Liver (tissue), 3 donors: ENCODE measurements around the gene TTLL3.

Source experiments
- ATF3 ChIP-seq: IDR thresholded peaks from 2 replicates; pipeline ENCODE4 v1.6.1; 2016; ENCODE audit warnings: antibody characterized with exemption
- EGR1 ChIP-seq, 2 donors: IDR thresholded peaks; 2 replicates each; pipeline ENCODE4 v1.6.1; 2016 to 2018; ENCODE audit warnings: antibody characterized with exemption in 2 of 2, low read depth in 2 of 2
- HNF4A ChIP-seq, 2 donors: conservative IDR thresholded peaks; 2 replicates each; pipeline ENCODE4 v1.6.1; 2016; ENCODE audit warnings: antibody characterized with exemption in 2 of 2, mild to moderate bottlenecking in 2 of 2
- MAX ChIP-seq: IDR thresholded peaks from 2 replicates; pipeline ENCODE4 v1.6.1; 2016; ENCODE audit warnings: antibody characterized with exemption
- RXRA ChIP-seq, 2 donors: IDR thresholded peaks; 2 replicates each; pipeline ENCODE4 v1.6.1; 2017 to 2018; ENCODE audit warnings: antibody characterized with exemption in 2 of 2, mild to moderate bottlenecking in 1 of 2
- TAF1 ChIP-seq: conservative IDR thresholded peaks from 2 replicates; pipeline ENCODE4 v1.6.1; 2016; ENCODE audit warnings: antibody characterized with exemption, mild to moderate bottlenecking
- TF ChIP-seq, protein P1 (sequence below): fragments of 150-350 bp; IDR thresholded peaks from 2 replicates; pipeline ENCODE4 v1.5.1; 2017; ENCODE audit warnings: improper control_type of control experiment, low read depth, low read length; ENCODE audit not compliant: missing input control
- TF ChIP-seq, protein P2 (sequence below): IDR thresholded peaks from 2 replicates; pipeline ENCODE4 v1.6.1; 2016; ENCODE audit warnings: antibody characterized with exemption, mild to moderate bottlenecking
- donor health status: healthy.
- donor health status: healthy.

DNA sequence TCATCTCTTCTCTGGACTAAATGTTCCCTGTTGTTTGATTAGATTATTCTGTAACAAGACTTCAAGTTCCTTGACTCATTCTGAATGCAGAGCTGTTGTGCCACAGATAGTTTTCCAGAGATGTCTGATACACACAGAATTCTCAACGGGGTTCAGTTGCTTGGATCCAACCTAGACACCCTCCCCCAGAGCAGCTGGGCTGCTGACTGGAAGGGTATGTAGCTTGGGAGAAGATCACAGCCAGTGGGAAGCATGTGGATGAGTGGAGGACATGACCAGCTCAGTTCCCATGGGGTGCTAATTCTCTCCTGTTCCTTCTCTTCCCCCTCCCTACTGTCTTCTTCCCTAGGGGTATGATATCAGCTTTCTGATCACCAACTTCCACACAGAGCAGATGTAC, 6.6 kb upstream of the TTLL3 start:
- TF ChIP-seq, protein P1, sequence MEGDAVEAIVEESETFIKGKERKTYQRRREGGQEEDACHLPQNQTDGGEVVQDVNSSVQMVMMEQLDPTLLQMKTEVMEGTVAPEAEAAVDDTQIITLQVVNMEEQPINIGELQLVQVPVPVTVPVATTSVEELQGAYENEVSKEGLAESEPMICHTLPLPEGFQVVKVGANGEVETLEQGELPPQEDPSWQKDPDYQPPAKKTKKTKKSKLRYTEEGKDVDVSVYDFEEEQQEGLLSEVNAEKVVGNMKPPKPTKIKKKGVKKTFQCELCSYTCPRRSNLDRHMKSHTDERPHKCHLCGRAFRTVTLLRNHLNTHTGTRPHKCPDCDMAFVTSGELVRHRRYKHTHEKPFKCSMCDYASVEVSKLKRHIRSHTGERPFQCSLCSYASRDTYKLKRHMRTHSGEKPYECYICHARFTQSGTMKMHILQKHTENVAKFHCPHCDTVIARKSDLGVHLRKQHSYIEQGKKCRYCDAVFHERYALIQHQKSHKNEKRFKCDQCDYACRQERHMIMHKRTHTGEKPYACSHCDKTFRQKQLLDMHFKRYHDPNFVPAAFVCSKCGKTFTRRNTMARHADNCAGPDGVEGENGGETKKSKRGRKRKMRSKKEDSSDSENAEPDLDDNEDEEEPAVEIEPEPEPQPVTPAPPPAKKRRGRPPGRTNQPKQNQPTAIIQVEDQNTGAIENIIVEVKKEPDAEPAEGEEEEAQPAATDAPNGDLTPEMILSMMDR = no peak
- TF ChIP-seq ATF3 (no peak), MAX (no peak), RXRA (IDR thresholded peaks at IDR 0.05) (no peak), HNF4A (conservative IDR thresholded peaks at IDR 0.05) (no peak), TAF1 (no peak), EGR1 (IDR thresholded peaks at IDR 0.05; ENCODE audit: low read depth in 2 of 2) (no peak)
- TF ChIP-seq, protein P2, sequence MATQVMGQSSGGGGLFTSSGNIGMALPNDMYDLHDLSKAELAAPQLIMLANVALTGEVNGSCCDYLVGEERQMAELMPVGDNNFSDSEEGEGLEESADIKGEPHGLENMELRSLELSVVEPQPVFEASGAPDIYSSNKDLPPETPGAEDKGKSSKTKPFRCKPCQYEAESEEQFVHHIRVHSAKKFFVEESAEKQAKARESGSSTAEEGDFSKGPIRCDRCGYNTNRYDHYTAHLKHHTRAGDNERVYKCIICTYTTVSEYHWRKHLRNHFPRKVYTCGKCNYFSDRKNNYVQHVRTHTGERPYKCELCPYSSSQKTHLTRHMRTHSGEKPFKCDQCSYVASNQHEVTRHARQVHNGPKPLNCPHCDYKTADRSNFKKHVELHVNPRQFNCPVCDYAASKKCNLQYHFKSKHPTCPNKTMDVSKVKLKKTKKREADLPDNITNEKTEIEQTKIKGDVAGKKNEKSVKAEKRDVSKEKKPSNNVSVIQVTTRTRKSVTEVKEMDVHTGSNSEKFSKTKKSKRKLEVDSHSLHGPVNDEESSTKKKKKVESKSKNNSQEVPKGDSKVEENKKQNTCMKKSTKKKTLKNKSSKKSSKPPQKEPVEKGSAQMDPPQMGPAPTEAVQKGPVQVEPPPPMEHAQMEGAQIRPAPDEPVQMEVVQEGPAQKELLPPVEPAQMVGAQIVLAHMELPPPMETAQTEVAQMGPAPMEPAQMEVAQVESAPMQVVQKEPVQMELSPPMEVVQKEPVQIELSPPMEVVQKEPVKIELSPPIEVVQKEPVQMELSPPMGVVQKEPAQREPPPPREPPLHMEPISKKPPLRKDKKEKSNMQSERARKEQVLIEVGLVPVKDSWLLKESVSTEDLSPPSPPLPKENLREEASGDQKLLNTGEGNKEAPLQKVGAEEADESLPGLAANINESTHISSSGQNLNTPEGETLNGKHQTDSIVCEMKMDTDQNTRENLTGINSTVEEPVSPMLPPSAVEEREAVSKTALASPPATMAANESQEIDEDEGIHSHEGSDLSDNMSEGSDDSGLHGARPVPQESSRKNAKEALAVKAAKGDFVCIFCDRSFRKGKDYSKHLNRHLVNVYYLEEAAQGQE = no peak
